HepG2 (cell line): ENCODE data around the gene THBS2. TPM values are rescaled to one million over a fixed set of nuclear protein-coding genes. Genes with fewer than 3 reads are reported as not detected.
A peak's percentile ranks its signal among the peaks of the same experiment; 100 is the strongest.

Experiments used
- ATAC-seq: fragments of 200-7000 bp; cut with Tn5 transposase; 3 replicates; pipeline ENCODE4 v1.9.1; 2020; ENCODE audit warnings: mild to moderate bottlenecking, moderate library complexity
- BruUV-seq: library from RNA; stranded (reverse); fragments of 400-500 nt; replicated peaks from 2 replicates; lab custom pipeline; 2021; lab: Mats Ljungman, UMichigan
- CTCF ChIA-PET: fragments of 300-600 bp; formaldehyde crosslinking; extraction: SDS; loops from one replicate; lab custom pipeline; 2021; ENCODE audit warnings: low total read pairs, inconsistent platforms, low intra/inter-chr PET ratio; lab: Yijun Ruan, JAX
- POLR2A ChIA-PET: fragments of 350-600 bp; sonication (Branson Sonifier 250); formaldehyde crosslinking; loops from one replicate; lab custom pipeline; 2020; ENCODE audit warnings: antibody characterized with exemption, inconsistent platforms; lab: Yijun Ruan, JAX
- DNase-seq: peaks from one replicate; pipeline ENCODE4 v3.0.0-alpha.2; 2015; ENCODE audit warnings: low spot score
- FAIRE-seq: peaks from 3 replicates; lab custom pipeline; 2011; peaks lifted over from hg19 to GRCh38; lab: Jason Lieb, UNC
- H2AFZ ChIP-seq: one replicate; pipeline ENCODE4 v1.6.1; 2011; ENCODE audit warnings: low read length, inconsistent platforms
- H3K27ac ChIP-seq: fragments of 300-600 bp; 3 replicates; pipeline ENCODE4 v1.8.0; 2011; ENCODE audit warnings: mixed run types, mild to moderate bottlenecking, mixed read lengths, low read length, inconsistent platforms; ENCODE audit not compliant: insufficient read depth; ENCODE audit errors: extremely low read length
- H3K27me3 ChIP-seq, 2 experiments: fragments of 200-600 bp in 1 of 2; 2 replicates in 1 of 2; 3 replicates in 1 of 2; pipeline versions ENCODE4 v1.6.0 to v1.8.0; 2011; ENCODE audit warnings: low read length in 2 of 2, mild to moderate bottlenecking in 2 of 2, moderate library complexity in 2 of 2, inconsistent platforms in 1 of 2; ENCODE audit not compliant: insufficient read depth in 2 of 2, control insufficient read depth in 1 of 2
- H3K36me3 ChIP-seq, 2 experiments: fragments of 200-600 bp in 1 of 2; replicated peaks in 1 of 2; 2 replicates in 1 of 2; 3 replicates in 1 of 2; pipeline versions ENCODE4 v1.5.1 to v1.8.0; 2011; ENCODE audit warnings: low read length in 2 of 2, inconsistent platforms in 1 of 2; ENCODE audit not compliant: insufficient read depth in 2 of 2, control insufficient read depth in 1 of 2
- H3K4me1 ChIP-seq: 2 replicates; pipeline ENCODE4 v1.5.1; 2012; ENCODE audit warnings: low read length, inconsistent platforms; ENCODE audit not compliant: insufficient read depth
- H3K4me2 ChIP-seq: 2 replicates; pipeline ENCODE4 v1.6.0; 2011; ENCODE audit warnings: low read depth, low read length, inconsistent platforms
- H3K4me3 ChIP-seq, 3 experiments: fragments of 200-600 bp in 1 of 3; sonication (generic), shearing (Covaris generic) in 1 of 3; replicated peaks in 1 of 3; 2 replicates each; pipeline ENCODE4 v1.5.1; 2011 to 2016; ENCODE audit warnings: low read length in 3 of 3, inconsistent platforms in 2 of 3, low read depth in 2 of 3, mild to moderate bottlenecking in 2 of 3, control low read depth in 1 of 3, mixed read lengths in 1 of 3; ENCODE audit not compliant: insufficient read depth in 1 of 3
- H3K79me2 ChIP-seq: one replicate; pipeline ENCODE4 v1.6.1; 2011; ENCODE audit warnings: low read length, inconsistent platforms; ENCODE audit not compliant: insufficient read depth
- H3K9ac ChIP-seq: 2 replicates; pipeline ENCODE4 v1.6.0; 2011; ENCODE audit warnings: mild to moderate bottlenecking, low read depth, low read length, inconsistent platforms; ENCODE audit not compliant: insufficient read depth
- H3K9me3 ChIP-seq: 2 replicates; pipeline ENCODE4 v1.5.1; 2012; ENCODE audit warnings: mild to moderate bottlenecking, low read length
- H4K20me1 ChIP-seq: 2 replicates; pipeline ENCODE4 v1.6.0; 2011; ENCODE audit warnings: inconsistent platforms, mild to moderate bottlenecking, low read length, moderate library complexity; ENCODE audit not compliant: insufficient read depth
- EED ChIP-seq: sonication (generic); formaldehyde crosslinking; IDR thresholded peaks from 2 replicates; pipeline ENCODE4 v1.5.0; 2020; ENCODE audit warnings: mild to moderate bottlenecking, missing genetic modification reagents
- GABPA ChIP-seq, 2 experiments: IDR thresholded peaks; 2 replicates each; pipeline ENCODE4 v1.6.1; 2011 to 2016; ENCODE audit warnings: low read depth in 2 of 2, low read length in 1 of 2, missing biosample characterization in 1 of 2, missing genetic modification characterization in 1 of 2
- HMGA1 ChIP-seq: sonication (generic); formaldehyde crosslinking; conservative IDR thresholded peaks from 2 replicates; pipeline ENCODE4 v1.4.0; 2020; ENCODE audit warnings: missing genetic modification reagents
- HNF1B ChIP-seq: sonication (generic); formaldehyde crosslinking; IDR thresholded peaks from 2 replicates; pipeline ENCODE4 v1.5.1; 2020; ENCODE audit warnings: mild to moderate bottlenecking, moderate library complexity, missing genetic modification reagents
- MAFG ChIP-seq: sonication (generic); formaldehyde crosslinking; IDR thresholded peaks from 2 replicates; pipeline ENCODE4 v1.5.1; 2020; ENCODE audit warnings: mild to moderate bottlenecking, missing genetic modification reagents
- MEIS2 ChIP-seq: sonication (generic); formaldehyde crosslinking; IDR thresholded peaks from 2 replicates; pipeline ENCODE4 v1.9.0; 2021; ENCODE audit warnings: mild to moderate bottlenecking, missing genetic modification reagents
- NFIB ChIP-seq: sonication (generic); formaldehyde crosslinking; IDR thresholded peaks from 2 replicates; pipeline ENCODE4 v1.9.0; 2021; ENCODE audit warnings: missing genetic modification reagents, mild to moderate bottlenecking, borderline replicate concordance
- NFYC ChIP-seq: IDR thresholded peaks from 2 replicates; pipeline ENCODE4 v1.6.1; 2016; ENCODE audit warnings: missing genetic modification reagents, missing compliant biosample characterization
- RXRB ChIP-seq: IDR thresholded peaks from 2 replicates; pipeline ENCODE4 v1.6.1; 2016; ENCODE audit warnings: borderline replicate concordance, missing genetic modification reagents, missing compliant biosample characterization
- THAP9 ChIP-seq: sonication (generic); formaldehyde crosslinking; IDR thresholded peaks from 2 replicates; pipeline ENCODE4; 2020; ENCODE audit warnings: missing genetic modification reagents, mild to moderate bottlenecking, borderline replicate concordance
- THRA ChIP-seq: sonication (generic); formaldehyde crosslinking; IDR thresholded peaks from 2 replicates; pipeline ENCODE4 v1.4.0; 2020; ENCODE audit warnings: missing genetic modification reagents, borderline replicate concordance
- ZGPAT ChIP-seq: IDR thresholded peaks from 2 replicates; pipeline ENCODE4 v1.6.1; 2016; ENCODE audit warnings: mild to moderate bottlenecking
- ZNF292 ChIP-seq: sonication (generic); formaldehyde crosslinking; IDR thresholded peaks from 2 replicates; pipeline ENCODE4 v1.8.1; 2022; ENCODE audit warnings: mild to moderate bottlenecking, low read depth, missing genetic modification reagents, borderline replicate concordance
- ZNF557 ChIP-seq: sonication (generic); formaldehyde crosslinking; IDR thresholded peaks from 2 replicates; pipeline ENCODE4 v1.4.0; 2020; ENCODE audit warnings: missing genetic modification reagents
- ZNF816 ChIP-seq: sonication (generic); formaldehyde crosslinking; IDR thresholded peaks from 2 replicates; pipeline ENCODE4 v1.8.0; 2022; ENCODE audit warnings: missing genetic modification reagents, mild to moderate bottlenecking, borderline replicate concordance
- WGBS: methylation state at CpG from one replicate; pipeline ENCODE4 v1.1.6; 2017; ENCODE audit warnings: low lambda C conversion rate; 5-methylcytosine and 5-hydroxymethylcytosine counted together
- in situ Hi-C: cut with HindIII; loops from 2 replicates; pipeline ENCODE4 v1.10.0; 2017; ENCODE audit warnings: low pct_unique_long_range_greater_than_20kb; ENCODE audit not compliant: extremely low pct_ligation_motif_present
- intact Hi-C: fragments of 100-400 bp; cut with micrococcal nuclease; formaldehyde crosslinking; loops from one replicate; pipeline ENCODE4 v1.10.0; 2022; ENCODE audit not compliant: unreplicated experiment
- polyA plus RNA-seq, 8 experiments: library from polyadenylated mRNA; depleted of rRNA in 3 of 8; stranded (reverse) in 7 of 8; unstranded in 1 of 8; fragments of >200 nt; fragmentation: Illumina TruSeq in 4 of 8; extraction: Trizol in 4 of 8; gene quantifications; 2 replicates each; pipeline versions ENCODE4 v1.2.1 to v1.2.3, GENCODE V29; 2011 to 2016; ENCODE audit warnings: low read depth in 4 of 8, missing spikeins in 1 of 8, mixed read lengths in 1 of 8; ENCODE audit not compliant: insufficient read depth in 1 of 8
- total RNA-seq, 5 experiments: library from RNA; depleted of rRNA; stranded (reverse); fragments of >200 nt; fragmentation: Illumina TruSeq; extraction: Trizol; gene quantifications; 2 replicates each; pipeline ENCODE4 v1.2.3, GENCODE V29; 2016; ENCODE audit warnings: low read depth in 1 of 5

THBS2 gene
- total and polyA plus RNA-seq, 2 of the 13 experiments (the other 11 are each of a cell fraction or from before 2014, with no cell fraction given) = 0.12 to 0.15 TPM

GRCh38 chr6:169255643-169256042 is 2.0 kb upstream of the THBS2 start (continued):
- TF ChIP-seq ZGPAT (CRISPR knock-in tag) = no peak
- no peak for TF ChIP-seq ZNF557 (CRISPR knock-in tag)
- TF ChIP-seq THAP9 = no peak

GRCh38 chr6:169254456-169255316 is 1.0 kb upstream of the THBS2 start:
- H4K20me1 ChIP-seq = no peaks in the 10 kb centered on the region
- H3K27ac ChIP-seq = no peak overlapping the region
- CTCF ChIA-PET = no interaction called here
- in situ Hi-C loops (no loop called here), intact Hi-C loops (no loop called here)
- 4% methylated on average over 10 of the region's 19 CpGs for WGBS
- no peaks in the 10 kb centered on the region for H3K9me3 ChIP-seq
- no peak overlapping the region for H3K4me2 ChIP-seq
- peaks cover 12 to 87% of the 10 kb centered on the region in 2 experiments; a peak in 4 of 5 replicates for H3K27me3 ChIP-seq
- POLR2A ChIA-PET = no interaction called here
- no peak overlapping the region for H2AFZ ChIP-seq
- no peak for DNase-seq
- H3K36me3 ChIP-seq = no peaks in the 10 kb centered on the region
- no peak overlapping the region for H3K4me3 ChIP-seq
- no peaks in the 10 kb centered on the region for H3K79me2 ChIP-seq
- no peak for ATAC-seq
- no peak overlapping the region for H3K9ac ChIP-seq
- no TSS peak for BruUV-seq
- H3K4me1 ChIP-seq = no peaks in the 10 kb centered on the region
- FAIRE-seq = no peak
- TF ChIP-seq THRA (CRISPR knock-in tag) (no peak), ZNF292 (CRISPR knock-in tag) (no peak), HNF1B (CRISPR knock-in tag) (no peak), RXRB (CRISPR knock-in tag) (no peak), HMGA1 (CRISPR knock-in tag) (no peak), ZNF816 (CRISPR knock-in tag) (no peak), GABPA (IDR thresholded peaks at IDR 0.05; ENCODE audit: low read depth, low read length) (no peak), GABPA (CRISPR knock-in tag; IDR thresholded peaks at IDR 0.05; ENCODE audit: low read depth) (no peak), NFIB (CRISPR knock-in tag) (no peak), MAFG (CRISPR knock-in tag) (no peak), NFYC (CRISPR knock-in tag) (no peak), MEIS2 (CRISPR knock-in tag) (no peak), EED (CRISPR knock-in tag) (peak; percentile 57; the same call in 1 of the 2 replicates)
